GM19467 (cell line): Measurements from ENCODE around the gene PRLH.

Experiments used
- ATAC-seq: cut with Tn5 transposase; IDR thresholded peaks from one replicate; pipeline ENCODE4 v1.9.1; 2021; ENCODE audit warnings: mild to moderate bottlenecking, moderate library complexity; ENCODE audit not compliant: unreplicated experiment

PRLH gene

DNA sequence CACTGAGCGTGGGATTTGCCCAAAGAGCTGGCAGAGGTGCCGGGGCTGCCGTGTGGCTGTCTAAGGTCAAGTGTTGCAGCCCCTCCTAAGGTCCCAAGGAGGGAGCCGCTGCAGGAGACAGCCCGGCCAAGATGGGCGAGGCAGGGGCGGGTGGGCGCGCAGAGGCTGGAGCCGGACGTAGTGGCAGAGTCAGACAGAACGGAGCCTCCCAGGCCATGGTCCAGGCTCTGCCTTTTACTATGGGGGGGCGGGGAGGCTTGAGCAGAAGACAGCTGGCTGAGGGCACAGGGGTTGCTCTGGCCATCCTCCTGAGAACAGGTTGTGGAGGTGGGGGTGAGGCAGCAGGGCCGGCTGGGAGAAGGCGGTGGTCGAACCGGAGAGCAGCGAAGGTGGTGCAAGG, 27.5 kb upstream of the PRLH start:
- ATAC-seq = no peak

DNA sequence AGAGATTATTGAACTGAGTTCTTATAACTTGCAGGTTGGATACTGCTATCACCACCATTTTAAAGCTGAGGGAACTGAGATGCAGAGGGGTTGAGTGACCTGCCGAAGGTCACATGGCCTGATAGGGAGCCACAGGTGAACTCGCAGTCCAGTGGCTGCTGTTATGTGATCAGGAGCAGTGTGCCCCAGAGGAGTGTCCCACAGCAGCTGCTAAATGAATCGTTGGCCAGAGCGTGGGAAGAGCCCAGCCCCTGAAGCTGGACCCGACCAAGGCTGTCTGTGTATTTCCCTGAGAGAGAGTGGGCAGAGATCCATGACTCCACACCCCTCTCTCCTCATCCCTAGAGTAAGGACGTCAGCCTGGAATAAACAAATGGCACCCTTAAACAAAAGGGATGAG, 26.7 kb upstream of the PRLH start:
- no peak for ATAC-seq

DNA sequence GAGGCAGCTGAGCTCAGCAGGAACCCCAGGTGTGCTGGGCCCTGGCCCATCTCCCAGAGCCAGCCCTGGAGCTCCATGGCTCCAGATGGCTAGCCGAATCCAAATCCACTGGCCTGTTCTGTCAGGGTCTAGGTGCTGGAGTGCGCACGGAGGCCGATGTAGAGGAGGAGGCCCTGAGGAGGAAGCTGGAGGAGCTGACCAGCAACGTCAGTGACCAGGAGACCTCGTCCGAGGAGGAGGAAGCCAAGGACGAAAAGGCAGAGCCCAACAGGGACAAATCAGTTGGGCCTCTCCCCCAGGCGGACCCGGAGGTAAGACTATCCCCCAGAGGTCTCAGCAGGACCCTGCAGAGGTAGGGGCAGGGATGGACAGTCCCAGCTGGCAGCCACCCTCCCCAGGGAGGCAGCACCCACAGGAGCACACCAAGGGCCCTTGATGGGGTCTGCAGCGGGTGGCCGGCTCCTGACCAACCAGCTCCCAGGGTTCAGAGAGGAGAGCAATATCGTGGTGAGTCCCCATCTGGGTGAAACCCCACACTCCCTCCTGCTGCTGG, 26.1 kb upstream of the PRLH start:
- ATAC-seq = no peak

DNA sequence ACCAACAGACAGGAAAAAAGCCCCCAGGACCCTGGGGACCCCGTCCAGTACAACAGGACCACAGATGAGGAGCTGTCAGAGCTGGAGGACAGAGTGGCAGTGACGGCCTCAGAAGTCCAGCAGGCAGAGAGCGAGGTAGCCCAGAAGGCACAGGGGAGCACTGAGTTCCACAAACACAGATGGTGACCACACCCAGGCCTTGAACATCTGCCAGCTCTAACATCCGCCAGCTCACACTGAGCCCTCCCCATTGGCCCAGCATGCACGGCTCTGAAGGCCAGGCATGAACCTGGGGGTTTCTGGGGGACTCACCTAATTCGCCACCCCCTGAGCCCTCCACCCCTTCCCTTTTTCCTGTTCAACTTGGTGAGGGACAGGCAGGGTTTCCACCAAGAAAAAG, 25.6 kb upstream of the PRLH start:
- ATAC-seq = no peak

DNA sequence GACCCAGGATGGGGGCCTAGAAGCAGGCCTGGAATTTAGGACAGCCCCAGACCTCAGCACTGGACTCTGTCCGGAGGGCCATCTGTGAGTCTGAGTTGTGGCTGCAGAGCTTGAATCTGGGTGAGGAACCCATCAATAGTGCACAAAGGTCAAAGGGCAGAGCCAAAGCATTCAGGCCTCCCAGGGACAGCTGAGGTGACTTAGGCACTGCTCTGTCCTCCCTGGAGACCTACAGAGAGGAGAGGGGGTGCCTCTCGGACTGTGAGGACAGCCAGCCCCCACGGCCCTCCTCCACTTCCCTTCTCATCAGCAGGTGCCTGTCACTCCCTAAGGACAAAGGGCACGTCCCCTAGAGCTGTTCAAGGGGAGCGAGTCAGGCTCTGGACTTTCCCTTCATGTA, 25.1 kb upstream of the PRLH start:
- no peak for ATAC-seq

DNA sequence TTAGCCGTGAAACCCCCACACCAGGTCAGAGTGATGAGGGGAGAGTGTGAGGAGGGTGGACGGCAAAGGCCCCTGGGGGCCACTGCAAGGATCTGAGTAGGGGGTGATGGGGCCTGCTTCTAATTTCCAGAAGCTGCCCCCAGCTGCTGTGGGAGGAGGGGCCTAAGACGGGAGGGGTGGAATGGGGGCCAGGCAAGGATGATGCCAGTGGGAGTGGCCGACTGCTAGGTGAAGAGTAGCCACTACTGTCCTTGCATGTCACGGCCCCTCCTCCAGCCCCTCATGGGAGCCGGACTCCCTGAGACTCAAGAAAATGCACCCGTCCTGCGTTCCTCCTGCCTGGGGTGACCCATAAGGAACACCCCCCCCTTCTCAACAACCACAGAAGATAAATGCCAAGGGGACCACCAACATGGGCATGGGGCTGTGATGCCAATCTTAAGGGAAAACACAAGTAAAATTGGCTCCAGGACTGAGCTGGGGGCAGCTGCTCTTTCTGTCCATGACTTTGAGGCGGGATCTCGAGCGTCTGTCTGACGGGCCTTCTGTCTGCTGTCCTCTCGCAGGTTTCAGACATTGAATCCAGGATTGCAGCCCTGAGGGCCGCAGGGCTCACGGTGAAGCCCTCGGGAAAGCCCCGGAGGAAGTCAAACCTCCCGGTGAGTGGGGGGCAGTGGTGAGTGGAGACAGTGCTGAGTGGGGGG, 24.2 kb upstream of the PRLH start:
- ATAC-seq = no peak

DNA sequence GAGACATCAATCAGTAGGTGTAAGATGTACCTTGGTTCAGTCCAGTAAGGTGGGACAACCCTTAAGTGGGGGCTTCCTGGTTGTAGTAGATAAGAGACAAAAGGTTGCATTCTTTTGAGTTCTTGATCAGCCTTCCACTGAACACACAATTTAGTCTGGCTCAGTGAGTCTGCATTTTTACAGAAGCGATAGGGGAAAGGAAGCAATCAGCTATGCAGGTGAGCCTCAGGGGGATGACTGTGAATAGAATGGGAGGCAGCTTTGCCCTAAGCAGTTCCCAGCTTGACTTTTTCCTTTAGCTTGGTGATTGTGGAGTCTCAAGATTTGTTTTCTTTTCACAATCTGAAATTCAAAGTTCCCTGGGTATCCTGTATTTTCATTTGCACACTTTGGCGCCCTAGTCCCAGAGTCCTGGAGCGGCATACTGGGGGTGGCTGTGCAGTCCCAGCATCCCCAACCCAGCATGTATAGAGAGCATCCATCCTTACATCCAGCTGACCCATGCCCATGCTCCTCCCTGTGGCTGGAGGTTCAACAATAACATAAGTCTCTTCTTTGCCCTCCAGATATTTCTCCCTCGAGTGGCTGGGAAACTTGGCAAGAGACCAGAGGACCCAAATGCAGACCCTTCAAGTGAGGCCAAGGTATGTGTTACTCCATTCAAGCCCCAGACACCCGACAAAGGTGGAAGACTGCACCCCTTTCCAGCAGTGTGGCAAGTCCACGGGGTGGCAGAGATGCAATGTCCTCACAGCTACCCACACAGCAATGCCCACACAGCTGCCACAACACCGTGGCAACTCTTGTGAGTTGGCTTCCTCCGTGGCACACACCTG, 20.1 kb upstream of the PRLH start:
- ATAC-seq = no peak

DNA sequence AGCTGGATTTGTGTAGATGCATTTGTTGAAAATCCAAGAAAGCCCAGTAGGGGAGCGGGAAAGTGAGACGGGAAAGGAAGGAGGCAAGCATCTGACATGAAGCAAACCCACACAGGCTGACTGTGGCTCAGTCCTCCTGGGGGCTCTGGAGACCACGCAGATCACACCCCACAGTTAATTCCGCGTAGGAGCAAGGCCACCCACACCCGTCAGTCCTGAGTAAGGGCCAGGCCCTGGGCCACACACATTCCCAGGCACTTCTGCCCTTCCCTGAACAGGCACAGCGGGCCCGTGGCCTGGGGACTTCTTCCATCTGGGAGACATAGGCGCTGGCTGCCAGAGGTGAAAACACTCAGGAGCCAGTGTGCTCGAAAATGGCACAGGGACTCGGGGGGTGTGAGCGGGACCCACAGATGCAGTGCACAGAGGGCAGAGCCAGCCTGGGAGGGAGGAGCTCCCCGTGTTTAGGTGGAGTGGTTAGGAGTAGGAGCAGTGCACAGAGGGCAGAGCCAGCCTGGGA, 19.4 kb upstream of the PRLH start:
- no peak for ATAC-seq

DNA sequence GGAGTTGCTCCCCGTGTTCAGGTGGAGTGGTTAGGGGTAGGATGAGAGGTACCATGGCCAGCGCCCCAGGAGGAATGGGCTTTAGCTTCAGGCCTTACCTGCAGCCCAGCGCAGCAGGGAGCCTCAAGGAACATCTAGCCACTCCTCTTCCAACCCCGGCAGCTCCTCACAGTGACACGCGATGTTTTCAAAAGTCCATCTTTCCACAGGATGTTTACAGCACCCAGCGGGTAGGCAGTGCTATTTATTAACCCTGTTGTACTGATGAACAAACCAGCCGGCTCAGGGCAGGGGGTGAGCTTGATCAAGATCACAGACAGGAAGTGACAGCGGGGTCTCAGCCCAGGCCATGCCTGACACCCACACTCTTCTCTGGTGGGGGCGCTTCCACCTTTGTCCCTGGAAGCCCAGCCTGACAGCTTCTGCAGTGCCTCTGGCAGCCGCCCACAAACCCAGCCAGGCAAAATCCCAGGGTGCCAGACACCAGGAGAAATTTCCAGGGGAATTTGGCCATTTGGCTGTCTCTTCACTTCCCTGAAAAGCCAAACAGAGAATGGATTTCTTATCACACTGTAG, 18.4 kb upstream of the PRLH start:
- no peak for ATAC-seq

DNA sequence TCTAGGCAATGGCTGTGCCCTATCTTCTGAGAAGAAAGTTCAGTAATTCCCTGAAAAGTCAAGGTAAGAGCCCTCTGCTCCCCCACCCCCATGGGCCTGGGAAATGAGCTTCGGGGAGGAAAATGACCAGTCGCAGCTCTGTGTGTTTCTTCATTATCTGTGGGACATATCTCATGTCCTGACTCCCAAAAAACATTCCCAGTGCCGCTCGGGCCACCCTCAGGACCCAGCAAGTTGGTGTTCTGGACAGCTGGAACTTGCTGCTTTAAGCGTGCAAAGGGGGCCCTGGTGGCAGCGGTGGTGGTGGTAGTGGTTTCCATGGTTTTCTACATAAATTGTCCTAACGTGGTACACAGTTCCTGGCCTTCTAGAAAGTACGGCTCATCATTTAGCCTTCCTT, 17.2 kb upstream of the PRLH start:
- ATAC-seq = no peak

DNA sequence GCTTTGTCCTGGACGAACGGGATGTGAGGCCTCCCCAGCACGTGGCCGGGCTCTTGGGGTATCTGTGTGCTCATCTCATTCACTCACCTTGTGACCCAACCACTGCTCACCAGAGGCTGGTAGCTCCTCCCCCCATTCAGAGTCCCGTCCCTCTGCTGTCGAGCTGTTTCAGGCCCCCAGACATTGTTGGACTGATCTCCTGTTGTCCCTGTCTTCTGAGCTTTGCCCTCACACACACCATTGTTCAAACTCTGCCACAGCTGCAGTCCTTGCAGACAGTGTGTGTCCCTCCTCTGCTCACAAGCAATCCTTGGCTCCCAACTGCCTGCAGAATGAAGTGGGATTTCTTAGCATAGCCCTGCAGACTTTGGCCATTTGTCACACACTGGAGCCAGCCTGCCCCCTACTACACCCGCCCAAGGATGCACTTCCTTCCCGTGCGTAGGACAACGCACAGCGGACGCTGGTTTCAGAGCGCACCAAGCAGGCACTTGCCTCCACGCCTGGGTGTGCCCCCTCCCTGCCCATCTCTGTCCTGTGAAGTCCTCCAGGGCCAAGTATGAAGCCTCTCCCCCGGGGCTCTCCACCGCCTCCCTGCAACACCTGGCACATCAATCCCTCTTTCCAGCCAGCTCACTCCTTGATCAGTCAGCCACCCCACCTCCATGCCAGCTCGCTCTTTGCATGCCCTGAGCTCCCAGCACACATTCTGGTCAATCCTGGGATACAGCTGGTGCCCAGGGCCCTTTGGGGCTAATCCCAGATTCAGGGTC, 16.5 kb upstream of the PRLH start:
- no peak for ATAC-seq

DNA sequence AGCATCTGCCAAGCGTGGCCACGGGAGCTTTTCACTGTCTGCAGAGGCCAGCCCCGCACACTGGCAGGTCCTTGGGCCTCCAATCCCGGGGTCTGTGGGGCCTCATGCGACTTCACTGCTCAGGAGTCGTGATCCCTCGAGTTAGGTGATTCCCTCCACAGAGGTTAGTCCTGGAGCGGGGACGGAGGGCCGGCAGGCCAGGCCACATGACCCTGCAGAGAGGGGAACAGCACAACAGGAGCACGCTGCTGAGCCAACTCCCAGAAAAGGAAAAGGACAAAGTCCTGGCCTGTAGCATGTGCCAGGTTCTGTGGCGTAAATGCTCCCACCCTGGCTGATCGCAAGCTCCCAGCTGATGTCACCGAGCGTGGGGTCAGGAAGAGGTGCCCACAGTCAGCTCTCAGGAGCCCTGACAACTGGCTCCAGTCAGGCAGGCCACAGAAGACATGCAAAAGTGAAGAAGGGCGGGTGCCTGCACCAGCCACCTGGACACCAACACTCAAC, 15.3 kb upstream of the PRLH start:
- ATAC-seq = no peak

DNA sequence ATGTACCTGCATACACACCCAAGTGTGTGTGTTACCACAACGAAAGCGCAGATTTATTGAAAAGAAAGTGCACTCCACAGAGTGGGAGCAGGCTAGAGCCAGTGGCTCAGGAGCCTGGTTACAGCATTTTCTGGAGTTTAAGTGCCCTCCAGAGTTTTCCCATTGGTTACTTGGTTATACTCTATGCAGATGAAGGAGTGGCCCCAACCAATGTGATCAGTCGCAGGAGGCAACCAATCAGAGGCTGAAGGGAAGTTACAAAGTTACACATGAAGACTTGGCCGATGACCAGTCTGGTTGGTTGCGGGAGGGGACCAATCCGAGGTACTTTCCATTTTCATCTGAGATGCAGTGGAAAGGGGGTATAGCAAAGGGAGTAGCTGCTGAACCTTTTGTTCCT, 13.5 kb upstream of the PRLH start:
- ATAC-seq = no peak

DNA sequence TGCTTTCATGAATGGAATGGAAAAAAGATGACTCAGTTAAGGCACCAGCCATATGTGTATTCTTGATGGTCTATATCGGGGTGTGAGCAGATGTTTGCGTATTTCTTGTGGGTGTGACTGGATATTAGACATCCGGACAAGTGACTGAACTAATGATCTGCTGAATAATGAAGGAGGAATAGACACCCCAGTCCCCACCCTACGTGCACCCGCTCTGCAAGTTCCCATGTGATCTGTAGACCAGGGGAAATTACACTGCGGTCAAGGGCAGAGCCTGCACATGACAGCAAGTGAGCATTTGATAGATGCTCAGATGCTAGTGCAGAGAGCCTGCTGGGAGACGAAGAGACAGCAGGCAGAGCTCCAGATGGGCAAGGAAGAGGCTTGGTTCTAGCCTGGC, 12.4 kb upstream of the PRLH start:
- no peak for ATAC-seq

DNA sequence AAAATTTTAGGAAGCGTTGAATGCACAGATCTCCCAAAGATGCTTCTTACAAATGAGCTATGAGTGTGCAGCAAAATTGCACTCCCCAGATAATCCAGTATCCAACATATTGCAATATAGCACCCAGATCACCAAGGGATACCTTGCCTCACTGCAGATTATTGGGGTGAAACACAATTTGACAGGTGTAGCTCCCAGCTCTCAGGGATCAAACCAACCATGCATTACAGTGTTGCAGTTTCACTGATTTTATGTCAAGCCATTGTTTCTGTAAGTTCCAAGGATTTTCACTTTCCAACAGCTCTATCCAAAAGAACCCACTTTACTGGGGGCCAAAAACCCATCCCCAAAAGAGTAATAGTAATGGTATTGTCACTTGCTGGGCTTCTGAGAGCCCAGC, 10.8 kb upstream of the PRLH start:
- no peak for ATAC-seq

DNA sequence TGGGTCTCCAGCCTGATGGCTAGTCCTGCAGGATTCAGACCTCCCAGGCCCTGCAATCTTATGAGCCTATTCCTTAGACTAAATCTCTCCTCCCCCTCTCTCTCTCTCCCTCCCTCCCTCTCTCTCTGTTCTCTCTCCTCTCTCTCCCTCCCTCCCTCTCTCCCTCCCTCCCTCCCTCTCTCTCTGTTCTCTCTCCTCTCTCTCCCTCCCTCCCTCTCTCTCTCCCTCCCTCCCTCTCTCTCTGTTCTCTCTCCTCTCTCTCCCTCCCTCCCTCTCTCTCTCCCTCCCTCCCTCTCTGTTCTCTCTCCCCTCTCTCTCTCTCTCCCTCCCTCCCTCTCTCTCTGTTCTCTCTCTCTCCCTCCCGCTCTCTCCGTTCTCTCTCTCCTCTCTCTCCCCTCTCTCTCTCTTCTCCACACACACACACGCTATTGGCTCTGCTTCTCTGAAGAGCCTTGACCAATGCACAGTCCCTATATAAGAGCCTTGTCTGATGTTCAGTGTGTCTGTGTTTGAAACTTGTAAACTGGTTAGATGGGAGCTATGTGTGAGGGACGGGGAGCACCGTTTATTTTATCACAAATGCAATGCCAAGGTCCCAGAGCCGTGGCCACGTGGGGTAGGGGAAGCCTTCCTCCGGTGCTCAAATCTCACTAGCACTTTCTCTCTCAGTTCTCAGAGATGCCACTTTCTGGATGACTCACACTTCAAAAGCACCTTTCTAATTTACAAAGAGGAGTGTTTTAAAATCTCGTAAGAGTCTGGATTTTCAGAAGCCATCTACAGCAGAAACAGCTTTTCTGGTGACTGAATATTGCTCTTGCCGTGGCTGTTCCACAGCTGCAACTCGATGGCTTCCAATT, 9.4 kb upstream of the PRLH start:
- ATAC-seq = peak; percentile 89

DNA sequence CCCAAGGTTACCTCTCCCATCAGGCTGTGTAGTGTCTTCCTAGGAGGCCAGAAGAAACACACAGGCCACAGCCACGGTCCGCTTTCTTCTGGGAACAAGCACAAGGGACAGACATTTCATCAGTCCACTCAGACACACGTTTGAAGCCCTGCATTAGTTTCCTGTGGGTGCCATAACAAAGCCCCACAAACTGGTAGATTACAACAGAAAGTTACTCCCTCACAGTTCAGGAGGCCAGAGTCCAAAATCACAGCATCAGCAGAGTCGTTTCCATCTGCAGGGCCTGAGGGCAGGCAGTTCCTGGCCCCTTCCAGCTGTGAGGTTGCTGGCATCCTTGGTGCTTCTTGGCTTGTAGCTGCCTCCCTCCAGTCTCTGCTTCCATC, 8.8 kb upstream of the PRLH start:
- ATAC-seq = peak; percentile 30

DNA sequence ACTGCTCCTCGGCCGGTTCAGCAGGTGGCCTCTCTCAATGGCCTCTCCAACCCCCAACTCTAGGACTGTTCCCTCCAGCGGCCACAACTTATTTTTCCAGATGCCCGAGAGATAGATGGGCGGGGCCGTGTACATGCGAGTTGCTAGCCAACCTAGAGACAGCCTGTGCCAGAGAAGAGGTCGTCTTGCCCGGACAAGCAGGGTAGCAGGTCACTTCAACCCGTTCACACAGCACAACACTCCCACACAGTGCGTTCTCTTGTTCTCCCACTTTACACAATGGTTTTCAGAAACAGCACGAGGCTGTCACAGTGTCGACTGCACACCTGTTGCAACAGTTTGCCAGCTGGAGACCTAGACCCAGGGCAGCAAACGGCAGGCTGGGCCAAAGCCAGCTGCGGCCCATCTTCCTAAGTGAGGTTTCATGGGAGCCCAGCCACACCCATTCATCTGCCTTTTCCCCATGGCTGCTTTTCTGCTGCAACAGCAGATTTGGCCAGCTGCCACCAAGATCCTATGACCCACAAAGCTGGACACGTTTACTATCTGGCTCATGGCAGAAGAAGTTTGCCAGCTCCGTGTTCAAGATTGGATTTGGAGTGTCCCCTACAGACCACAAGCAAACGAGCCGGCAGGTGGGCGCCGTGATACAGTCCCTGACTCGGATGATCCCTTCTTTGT, 7.3 kb upstream of the PRLH start:
- no peak for ATAC-seq

DNA sequence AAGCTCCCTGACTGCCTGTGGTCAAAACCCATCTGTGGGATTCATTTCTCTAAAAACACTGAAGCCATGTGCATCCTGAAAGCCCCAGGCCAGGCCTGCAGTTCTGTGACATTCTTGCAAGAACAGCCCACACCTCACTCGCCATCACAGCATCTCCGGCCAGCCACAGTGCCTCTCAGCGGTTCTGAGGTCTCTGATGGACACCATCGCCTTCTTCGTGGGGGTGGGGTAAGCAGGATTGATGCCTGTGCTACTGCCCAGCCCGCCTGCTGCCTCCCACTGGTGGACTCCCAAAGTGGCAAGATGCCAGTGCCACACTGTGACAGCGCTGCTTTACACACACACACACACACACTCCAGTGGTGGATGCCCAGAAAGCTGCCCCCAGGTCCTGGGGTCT, 5.2 kb upstream of the PRLH start:
- no peak for ATAC-seq
